ENCODE data around the gene RARA.

DNA sequence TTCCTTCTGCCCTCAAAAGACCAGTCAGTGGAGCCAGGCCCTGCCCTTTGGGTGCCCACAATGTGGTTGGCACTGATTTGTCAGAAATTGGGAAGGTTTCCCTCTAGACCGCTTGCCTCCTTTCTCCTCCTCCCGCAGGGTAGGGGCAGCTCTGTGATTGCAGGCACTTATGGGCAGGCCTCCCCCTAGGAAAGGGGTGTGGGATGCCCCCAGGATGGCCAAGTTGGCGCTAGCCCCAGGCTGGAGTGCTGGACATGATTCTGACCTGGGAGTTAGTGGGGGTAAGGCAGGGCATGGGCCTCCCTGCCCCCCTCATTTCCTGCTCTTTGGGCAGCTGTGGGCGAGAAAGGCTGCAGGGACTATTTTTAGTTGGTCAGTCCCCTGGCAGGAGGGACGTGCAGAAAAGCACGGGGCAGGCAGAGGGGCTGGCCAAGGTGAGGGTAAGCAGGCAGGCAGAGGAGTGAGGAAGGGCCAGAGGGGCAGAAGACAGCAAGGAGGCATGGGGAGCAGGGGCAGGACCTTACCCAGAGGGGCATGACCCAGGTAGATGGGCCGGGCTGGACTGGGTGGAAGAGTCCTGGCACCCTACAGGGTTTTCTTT, 3.3 kb downstream of the RARA start:
- no peak for TF ChIP-seq POLR2A (IDR thresholded peaks at IDR 0.05)
- TF ChIP-seq POLR2AphosphoS5 (IDR thresholded peaks at IDR 0.05): no peak
- TF ChIP-seq, protein P1, sequence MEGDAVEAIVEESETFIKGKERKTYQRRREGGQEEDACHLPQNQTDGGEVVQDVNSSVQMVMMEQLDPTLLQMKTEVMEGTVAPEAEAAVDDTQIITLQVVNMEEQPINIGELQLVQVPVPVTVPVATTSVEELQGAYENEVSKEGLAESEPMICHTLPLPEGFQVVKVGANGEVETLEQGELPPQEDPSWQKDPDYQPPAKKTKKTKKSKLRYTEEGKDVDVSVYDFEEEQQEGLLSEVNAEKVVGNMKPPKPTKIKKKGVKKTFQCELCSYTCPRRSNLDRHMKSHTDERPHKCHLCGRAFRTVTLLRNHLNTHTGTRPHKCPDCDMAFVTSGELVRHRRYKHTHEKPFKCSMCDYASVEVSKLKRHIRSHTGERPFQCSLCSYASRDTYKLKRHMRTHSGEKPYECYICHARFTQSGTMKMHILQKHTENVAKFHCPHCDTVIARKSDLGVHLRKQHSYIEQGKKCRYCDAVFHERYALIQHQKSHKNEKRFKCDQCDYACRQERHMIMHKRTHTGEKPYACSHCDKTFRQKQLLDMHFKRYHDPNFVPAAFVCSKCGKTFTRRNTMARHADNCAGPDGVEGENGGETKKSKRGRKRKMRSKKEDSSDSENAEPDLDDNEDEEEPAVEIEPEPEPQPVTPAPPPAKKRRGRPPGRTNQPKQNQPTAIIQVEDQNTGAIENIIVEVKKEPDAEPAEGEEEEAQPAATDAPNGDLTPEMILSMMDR (IDR thresholded peaks at IDR 0.05): no peak

Data from stomach (tissue), 4 donors.